NCI-H82 treated with DMSO at 0.1 percent for 48 hours (cell line): Measurements from ENCODE around the gene MRPL36.
A peak's percentile ranks its signal among the peaks of the same experiment; 100 is the strongest.
"Not testable (repeated sequence)": the region's sequence is repeated elsewhere in the genome, so short reads cannot be mapped to it uniquely, and the experiment has no call there.

ENCODE experiments used
- DNase-seq: peaks from one replicate; lab custom pipeline; 2025; ENCODE audit not compliant: unreplicated experiment; lab: John Stamatoyannopoulos, UW

Gene MRPL36

GRCh38 chr5:1799602-1800471, at the start of gene MRPL36:
Gene MRPL36, minus strand, starts transcription at chr5:1799837. Its CDS starts 902 bp downstream, at chr5:1798935.
- DNase-seq = peak; percentile 32

- no peak for DNase-seq
These were observed 48.0 kb upstream of the MRPL36 start for GRCh38 chr5:1847611-1848010.

- no peak for DNase-seq
These were observed 47.4 kb upstream of the MRPL36 start for GRCh38 chr5:1847056-1847455.

GRCh38 chr5:1846583-1846982, 46.9 kb upstream of the MRPL36 start:
- DNase-seq = no peak

GRCh38 chr5:1845696-1846095, 46.1 kb upstream of the MRPL36 start:
- no peak for DNase-seq

GRCh38 chr5:1844708-1845436, 45.2 kb upstream of the MRPL36 start:
- DNase-seq = no peak

- DNase-seq = not testable (repeated sequence)
These were observed 44.1 kb upstream of the MRPL36 start for GRCh38 chr5:1843761-1844160.

GRCh38 chr5:1842004-1842819, 42.6 kb upstream of the MRPL36 start:
- DNase-seq = no peak

- no peak for DNase-seq
These were observed 41.3 kb upstream of the MRPL36 start for GRCh38 chr5:1840741-1841521.

- DNase-seq = no peak
These were observed 40.5 kb upstream of the MRPL36 start for GRCh38 chr5:1840071-1840547.

- no peak for DNase-seq
These were observed 38.4 kb upstream of the MRPL36 start for GRCh38 chr5:1838013-1838412.

GRCh38 chr5:1836891-1837880, 37.5 kb upstream of the MRPL36 start:
- DNase-seq = no peak

- DNase-seq = no peak
These were observed 36.7 kb upstream of the MRPL36 start for GRCh38 chr5:1836176-1836890.

- no peak for DNase-seq
These were observed 35.8 kb upstream of the MRPL36 start for GRCh38 chr5:1835431-1835830.

- DNase-seq = no peak
These were observed 35.2 kb upstream of the MRPL36 start for GRCh38 chr5:1834721-1835429.

- DNase-seq = no peak
These were observed 34.5 kb upstream of the MRPL36 start for GRCh38 chr5:1834022-1834551.

GRCh38 chr5:1833264-1834021, 33.8 kb upstream of the MRPL36 start:
- DNase-seq = no peak
